Kidney glomerular epithelial cell (primary cell): ENCODE data around the gene RAI14.

ENCODE experiments used
- DNase-seq: peaks from one replicate; lab custom pipeline; 2025; lab: John Stamatoyannopoulos, UW

The RAI14 gene

DNA sequence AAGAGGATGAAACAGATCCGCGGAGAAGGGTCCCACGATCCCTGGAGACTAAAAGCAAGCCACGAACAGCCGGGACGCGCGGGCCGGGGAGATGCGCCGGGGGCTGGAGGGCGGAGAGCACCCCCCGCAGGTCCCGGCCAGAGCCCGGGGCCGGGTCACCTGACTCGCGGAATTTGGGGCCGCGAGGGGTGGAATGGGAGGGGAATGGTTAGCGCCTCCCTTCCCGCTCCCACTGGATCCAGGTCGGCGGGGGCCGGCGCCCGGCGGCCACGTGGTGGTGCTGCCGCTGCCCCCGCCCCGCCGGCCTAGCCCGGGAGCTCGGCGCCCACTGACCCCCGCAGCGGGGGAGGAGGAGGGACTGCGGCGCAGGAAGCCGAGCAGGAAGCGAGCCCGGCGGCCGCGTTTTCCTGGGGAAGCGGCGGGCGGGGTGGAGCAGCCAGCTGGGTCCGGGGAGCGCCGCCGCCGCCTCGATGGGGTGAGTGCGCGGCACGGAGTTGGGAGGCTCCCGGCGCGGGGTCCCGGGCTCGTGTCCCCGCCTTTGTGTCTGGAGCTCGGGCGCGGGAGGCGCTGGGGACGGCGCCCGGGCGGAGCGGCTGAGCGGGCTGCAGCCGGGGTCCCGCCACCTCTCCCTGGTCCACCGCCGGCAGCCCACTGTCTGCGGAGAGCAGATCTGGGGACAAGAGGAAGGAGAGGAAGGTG is at the start of gene RAI14:
Gene RAI14 (plus strand): TSS at position 328 of the 699 bp plus-strand sequence. CDS start 30,592 bp downstream, outside the sequence.
- peak; percentile 77 for DNase-seq

DNA sequence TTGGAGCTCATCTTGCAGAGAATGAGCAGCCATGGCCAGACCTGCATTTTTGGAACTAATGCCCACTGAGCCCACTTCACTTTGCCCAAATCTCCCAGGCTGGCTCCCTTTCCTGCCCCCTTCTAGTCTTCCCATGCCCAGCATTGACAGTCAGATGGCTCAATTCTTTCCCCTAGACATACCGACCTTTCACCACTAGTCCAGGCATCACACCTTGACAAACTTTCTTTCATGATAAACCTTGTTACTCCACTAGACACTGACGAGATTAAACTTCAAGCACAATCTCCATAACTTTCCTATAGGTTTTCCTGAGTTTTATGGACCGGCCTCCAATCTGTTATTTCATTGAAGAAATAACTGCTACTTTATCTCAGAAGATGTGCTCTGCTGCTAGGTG is 47.8 kb upstream of the RAI14 start:
- DNase-seq = no peak

DNA sequence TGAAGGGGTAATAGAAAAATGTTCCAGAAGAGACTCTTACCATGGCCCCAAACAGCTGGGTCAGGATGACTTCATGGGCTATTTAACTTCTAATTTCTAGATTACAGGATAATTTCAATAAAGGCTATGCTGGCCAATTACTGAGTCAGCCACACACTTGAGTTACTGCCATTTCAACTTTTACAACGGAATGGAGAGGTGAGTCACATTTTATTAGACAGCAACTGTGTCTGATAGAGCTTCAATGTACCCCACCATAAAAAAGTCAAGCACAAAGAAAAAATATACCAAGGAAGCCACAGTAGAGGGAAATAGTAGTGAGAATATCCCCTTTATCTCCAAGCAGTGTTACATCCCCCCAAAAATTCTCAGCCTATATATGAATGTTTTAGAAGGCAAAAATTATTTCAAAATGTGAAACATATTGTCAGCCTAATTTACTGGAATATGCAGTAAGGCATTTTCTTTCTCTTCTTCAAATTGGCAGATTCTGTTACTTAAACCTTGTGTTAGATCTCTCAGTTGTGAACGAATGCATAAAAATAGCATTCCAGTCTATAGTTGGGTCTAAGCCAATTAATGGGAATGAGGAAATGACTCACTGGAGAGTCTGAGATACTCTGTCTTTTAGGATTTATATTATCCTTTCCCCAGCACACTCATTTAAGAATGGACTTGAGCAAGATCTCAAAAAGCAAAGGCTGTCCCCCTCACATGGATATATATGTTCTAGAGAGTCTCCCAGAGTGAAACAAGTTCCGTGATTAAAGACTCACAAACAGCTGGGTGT is 47.1 kb upstream of the RAI14 start:
- peak; percentile 88 for DNase-seq

- peak; percentile 42 for DNase-seq
Observed at GRCh38 chr5:34609951-34610441, 46.1 kb upstream of the RAI14 start.

DNA sequence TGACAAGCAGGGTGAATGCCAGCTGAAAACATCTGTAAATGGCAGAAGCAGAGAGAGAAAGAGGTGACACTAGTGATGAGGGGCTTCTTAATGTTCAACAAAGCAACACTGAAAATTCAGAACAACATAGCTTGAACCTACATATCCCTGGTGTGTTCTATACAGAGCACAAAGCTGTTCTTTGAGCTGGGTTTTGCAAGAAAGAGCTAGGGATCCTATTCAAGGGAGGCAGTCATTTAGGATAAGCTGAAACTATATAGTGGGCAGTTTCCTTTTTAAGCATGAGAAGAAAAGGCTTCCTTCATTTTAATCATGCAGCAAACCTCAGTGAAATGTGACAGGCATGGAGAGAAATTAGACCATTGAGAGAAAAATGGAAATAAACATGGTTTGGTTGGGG is 45.6 kb upstream of the RAI14 start:
- no peak for DNase-seq

DNA sequence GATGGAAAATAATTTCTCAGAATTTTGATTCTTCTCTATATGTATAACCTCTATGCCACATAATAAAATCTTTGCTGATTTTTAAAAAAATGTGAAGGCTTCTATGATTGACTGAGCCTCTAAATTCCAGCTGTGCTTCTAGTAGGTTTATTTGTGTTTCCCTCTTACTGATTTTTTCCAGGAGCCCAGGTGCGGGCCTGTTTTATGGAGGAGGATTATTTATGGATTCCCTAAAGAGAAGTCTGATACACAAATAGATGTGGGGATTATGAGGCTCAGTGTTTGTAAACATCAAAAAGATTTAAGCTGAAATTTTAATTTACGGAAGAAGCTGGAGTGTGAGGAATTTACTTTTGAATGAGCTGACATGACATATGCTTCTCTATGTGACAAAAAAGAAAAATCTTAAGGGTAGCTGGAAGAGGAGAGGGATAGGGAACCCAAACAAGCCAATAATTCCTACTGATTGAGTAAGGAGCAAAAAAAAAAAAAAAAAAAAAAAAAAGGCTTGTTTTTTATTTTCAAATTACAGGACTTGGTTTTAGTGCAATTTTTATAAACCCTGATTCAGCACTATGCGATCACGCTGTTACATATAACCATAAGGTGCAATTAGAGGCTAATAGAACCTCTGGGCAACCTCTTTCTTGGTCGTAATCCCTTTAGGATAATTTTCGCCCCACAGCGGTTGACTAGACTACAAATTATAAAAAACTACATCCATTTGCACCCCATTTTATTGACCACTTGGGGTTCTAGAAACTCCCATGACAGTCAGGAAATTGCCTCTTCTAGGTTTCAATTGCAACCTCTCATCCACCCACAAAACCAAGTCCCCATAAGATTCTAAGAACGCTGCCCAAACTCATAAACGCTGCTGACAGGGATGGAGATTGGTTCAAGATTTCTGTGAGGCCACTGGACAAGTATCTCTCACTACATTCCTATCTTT is 44.4 kb upstream of the RAI14 start:
- DNase-seq = no peak

GRCh38 chr5:34616651-34617050 is 39.5 kb upstream of the RAI14 start:
- DNase-seq = no peak

- no peak for DNase-seq
Observed at GRCh38 chr5:34618371-34619065, 37.6 kb upstream of the RAI14 start.

DNA sequence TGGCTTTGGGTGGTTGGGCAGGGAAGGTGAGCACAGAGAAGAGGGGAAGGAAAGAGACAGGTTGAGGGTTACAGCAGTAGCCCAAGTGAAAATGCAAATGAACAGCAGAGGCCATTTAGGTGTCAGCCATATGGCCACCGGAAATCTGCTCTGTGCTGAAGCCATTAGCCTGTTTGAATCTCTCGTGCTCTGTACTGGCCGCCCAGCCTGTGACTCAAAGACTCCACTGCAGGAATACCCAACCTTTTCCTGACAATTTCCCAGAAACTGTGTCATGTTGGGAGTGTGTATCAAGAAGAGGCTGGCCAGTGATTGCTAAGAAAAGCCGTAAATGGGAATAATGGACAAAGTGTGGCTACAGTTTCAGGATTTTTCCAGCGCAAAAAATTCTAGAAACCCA is 35.9 kb upstream of the RAI14 start:
- DNase-seq = no peak

DNA sequence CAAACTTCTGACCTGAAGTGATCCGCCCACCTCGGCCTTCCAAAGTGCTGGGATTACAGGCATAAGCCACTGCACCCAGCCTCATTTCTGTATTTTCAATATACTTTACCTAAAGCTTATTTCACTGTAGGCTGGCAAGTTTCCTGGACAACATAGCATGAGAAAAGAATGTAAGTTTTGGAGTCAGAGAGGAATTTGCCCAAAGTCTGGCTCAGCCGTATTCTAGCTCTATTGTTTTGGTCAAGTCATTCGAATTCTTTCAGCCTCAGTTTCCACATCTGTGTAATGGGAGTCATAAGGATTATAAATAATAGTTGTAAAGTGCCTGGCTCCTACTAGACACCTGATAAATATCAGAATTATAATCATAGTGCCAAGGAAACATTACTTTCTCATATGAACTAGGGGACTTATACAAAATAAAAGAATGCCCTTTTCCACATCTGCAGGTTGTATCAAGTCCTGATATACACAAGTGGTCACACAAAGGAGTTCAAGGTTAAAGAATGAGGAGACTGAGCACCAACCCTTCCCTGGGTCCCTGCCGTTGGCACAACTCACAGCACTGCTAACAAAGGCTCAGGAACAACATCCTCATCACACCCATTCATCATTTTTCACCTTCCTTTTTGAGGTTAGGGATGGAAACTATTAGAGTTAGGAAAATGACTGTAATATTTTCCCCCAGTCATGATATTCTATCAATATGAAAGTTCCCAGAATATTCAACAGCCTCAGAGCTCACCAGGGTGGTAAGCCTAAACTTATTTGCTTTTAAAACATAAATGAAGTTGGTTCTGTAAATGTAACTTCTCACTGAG is 34.6 kb upstream of the RAI14 start:
- DNase-seq = no peak

DNA sequence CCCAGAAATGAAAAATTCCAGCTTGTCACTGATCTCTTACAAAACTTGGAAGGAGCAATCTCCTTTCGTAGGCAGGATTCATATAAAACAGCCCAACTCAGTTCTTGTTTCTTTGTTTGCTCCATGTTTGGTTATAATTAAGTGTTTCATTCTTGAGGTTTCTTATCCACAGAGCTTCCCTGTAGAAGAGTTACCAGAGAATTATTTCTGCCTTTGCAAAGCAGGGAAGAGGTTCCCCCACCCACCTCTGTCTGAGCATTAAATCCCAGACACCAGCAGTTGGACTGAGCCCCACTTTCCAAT is 34.1 kb upstream of the RAI14 start:
- DNase-seq = no peak

DNA sequence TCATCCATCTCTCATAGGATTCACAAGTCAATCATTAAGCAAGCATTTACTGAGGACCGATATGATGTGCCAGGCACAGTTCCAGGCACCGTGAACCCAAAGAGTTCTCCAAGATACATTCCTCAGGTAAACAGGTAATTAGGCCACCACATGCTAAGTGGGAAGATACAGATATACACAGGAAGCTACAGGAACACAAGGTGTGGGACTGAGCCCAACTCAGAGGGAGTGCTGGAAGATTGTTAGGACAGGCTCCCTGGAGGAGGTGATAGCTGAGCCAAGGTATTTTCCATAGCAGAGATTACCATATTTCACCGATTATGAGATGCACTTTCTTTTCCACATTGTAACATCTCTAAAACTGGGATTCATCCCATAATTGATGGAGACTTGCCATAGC is 31.4 kb upstream of the RAI14 start:
- DNase-seq = no peak

DNA sequence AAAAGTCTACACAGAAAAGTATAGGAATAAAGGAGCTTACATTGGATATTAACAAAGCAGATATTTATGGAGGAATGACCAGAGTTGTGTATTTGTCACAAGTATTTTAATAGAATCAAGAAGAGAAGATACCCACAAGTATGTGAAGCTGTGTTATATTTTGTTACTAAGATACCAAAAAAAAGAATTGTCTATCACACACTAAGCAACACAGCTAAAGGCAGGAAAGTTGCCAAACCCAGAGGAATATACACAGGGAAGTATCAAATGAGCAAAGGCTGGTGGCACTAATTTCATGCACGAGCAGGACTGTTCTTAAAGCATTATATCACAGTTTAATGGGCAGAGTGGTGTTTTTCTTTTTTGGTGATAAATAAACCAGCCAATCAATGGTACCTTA is 30.9 kb upstream of the RAI14 start:
- no peak for DNase-seq

- peak; percentile 24 for DNase-seq
Observed at GRCh38 chr5:34626036-34626435, 30.1 kb upstream of the RAI14 start.

DNA sequence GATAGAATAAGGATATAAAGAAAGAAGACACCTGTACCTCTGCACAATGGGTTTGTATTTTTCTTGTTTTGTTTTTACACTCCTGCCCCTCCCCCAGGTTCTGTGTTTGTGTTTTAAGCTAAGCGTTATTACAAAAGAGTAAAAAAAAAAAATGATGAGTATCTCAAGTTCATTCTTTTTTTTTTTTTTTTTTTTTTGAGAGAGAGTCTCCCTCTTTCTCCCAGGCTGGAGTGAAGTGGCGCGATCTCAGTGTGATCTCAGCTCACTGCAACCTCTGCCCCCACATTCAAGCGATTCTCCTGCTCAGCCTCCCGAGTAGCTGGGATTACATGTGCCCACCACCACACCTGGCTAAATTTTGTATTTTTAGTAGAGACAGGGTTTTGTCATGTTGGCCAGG is 29.4 kb upstream of the RAI14 start:
- DNase-seq = no peak

GRCh38 chr5:34627794-34628193 is 28.3 kb upstream of the RAI14 start:
- DNase-seq = peak; percentile 81

DNA sequence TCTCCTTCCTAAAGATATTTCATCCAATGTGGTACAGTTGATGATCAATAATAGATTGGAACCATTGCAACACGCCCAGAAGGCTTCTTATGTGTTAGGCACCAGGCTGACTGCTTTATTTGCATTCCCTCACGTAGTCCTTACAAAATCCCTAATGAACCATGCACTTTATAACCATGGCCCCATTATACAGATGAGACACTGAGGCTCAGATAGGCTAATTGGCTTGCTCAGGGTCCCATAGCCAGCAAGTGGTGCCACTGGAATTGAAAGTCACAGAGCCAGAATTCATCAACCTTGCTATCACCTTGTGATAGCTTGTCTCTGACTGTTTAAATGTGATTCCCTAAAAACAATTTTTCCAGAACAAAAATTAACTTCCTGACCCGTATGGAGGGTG is 27.8 kb upstream of the RAI14 start:
- no peak for DNase-seq

DNA sequence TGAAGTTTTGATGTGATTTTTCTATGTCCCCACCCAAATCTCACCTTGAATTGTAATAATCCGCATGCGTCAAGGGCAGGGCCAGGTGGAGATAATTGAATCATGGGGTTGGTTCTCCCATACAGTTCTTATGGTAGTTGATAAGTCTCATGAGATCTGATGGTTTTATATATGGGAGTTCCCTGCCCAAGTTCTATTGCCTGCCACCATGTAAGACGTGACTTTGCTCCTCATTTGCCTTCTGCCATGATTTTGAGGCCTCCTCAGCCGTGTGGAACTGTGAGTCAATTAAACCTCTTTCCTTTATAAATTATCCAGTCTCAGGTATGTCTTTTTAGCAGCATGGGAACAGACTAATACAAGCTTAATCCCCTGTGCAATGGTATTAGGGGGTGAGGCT is 25.5 kb upstream of the RAI14 start:
- DNase-seq = no peak

DNA sequence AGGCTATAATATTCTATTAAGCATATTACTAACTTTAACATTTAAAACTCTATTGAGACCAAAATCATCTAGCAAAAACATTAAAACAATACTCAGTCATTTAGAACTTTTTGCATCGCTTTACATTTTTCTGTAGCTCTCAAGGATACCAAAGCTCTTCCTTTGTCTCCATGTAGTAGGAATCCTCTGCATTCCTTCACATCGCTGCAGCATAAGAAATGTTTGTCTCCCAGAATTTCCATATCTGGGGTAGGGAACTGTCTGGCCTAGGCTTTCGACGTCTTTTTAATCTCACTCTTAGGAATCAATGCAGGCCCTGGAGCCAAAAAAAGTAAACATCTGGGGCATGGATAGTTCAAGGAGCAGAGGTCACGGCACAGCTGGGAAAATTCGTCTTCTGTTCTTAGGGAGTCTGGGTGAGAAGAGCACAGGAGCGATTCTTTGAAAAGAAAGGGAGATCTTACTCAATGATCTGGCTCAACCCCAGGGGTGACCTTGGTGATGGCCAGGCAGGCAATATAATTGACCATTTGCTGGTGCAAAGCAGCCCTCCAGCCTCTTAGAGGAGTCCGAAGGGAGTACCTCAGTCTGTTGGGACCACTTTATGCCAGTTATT is 23.2 kb upstream of the RAI14 start:
- DNase-seq = no peak

GRCh38 chr5:34639852-34640626 is 16.1 kb upstream of the RAI14 start:
- peak; percentile 48 for DNase-seq
